ENCODE data around the gene PKN3.

GRCh38 chr9:128718047-128718446 is 15.7 kb downstream of the PKN3 start:
- TF ChIP-seq, protein P1, sequence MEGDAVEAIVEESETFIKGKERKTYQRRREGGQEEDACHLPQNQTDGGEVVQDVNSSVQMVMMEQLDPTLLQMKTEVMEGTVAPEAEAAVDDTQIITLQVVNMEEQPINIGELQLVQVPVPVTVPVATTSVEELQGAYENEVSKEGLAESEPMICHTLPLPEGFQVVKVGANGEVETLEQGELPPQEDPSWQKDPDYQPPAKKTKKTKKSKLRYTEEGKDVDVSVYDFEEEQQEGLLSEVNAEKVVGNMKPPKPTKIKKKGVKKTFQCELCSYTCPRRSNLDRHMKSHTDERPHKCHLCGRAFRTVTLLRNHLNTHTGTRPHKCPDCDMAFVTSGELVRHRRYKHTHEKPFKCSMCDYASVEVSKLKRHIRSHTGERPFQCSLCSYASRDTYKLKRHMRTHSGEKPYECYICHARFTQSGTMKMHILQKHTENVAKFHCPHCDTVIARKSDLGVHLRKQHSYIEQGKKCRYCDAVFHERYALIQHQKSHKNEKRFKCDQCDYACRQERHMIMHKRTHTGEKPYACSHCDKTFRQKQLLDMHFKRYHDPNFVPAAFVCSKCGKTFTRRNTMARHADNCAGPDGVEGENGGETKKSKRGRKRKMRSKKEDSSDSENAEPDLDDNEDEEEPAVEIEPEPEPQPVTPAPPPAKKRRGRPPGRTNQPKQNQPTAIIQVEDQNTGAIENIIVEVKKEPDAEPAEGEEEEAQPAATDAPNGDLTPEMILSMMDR (conservative IDR thresholded peaks at IDR 0.05; ENCODE audit: low read depth, low read length) = no peak
- TF ChIP-seq EZH2 (IDR thresholded peaks at IDR 0.05; ENCODE audit: low read length, unreplicated experiment) (no peak), EZH2phosphoT487 (IDR thresholded peaks at IDR 0.05; ENCODE audit: borderline replicate concordance, low read length) (no peak)
